Parathyroid adenoma (tissue), 2 donors: ENCODE measurements around the gene ABHD18.
A peak's percentile ranks its signal among the peaks of the same experiment; 100 is the strongest.
"Not testable (repeated sequence)": the region's sequence is repeated elsewhere in the genome, so short reads cannot be mapped to it uniquely, and the experiment has no call there.

ENCODE experiments used
- H2AFZ ChIP-seq: fragments of 300-600 bp; sonication (generic); one replicate; pipeline ENCODE4 v1.7.0; 2017; ENCODE audit warnings: antibody characterized with exemption, mild to moderate bottlenecking
- H3K27ac ChIP-seq: fragments of 300-600 bp; sonication (generic); one replicate; pipeline ENCODE4 v1.7.0; 2017
- H3K27me3 ChIP-seq: fragments of 300-600 bp; sonication (generic); one replicate; pipeline ENCODE4 v1.7.0; 2017; ENCODE audit warnings: low read length; ENCODE audit not compliant: control insufficient read depth, insufficient read depth
- H3K36me3 ChIP-seq: fragments of 300-600 bp; sonication (generic); one replicate; pipeline ENCODE4 v1.7.0; 2017; ENCODE audit warnings: low read length; ENCODE audit not compliant: control insufficient read depth, insufficient read depth
- H3K4me1 ChIP-seq: fragments of 300-600 bp; sonication (generic); one replicate; pipeline ENCODE4 v1.7.0; 2017; ENCODE audit warnings: control low read depth
- H3K4me2 ChIP-seq: fragments of 300-600 bp; sonication (generic); one replicate; pipeline ENCODE4 v1.7.0; 2017; ENCODE audit warnings: low read length
- H3K4me3 ChIP-seq: fragments of 300-600 bp; sonication (generic); one replicate; pipeline ENCODE4 v1.7.0; 2017; ENCODE audit warnings: low read depth, low read length
- H3K79me2 ChIP-seq: fragments of 300-600 bp; sonication (generic); one replicate; pipeline ENCODE4 v1.7.0; 2017; ENCODE audit warnings: control low read depth
- H3K9ac ChIP-seq: fragments of 300-600 bp; sonication (generic); one replicate; pipeline ENCODE4 v1.7.0; 2017; ENCODE audit warnings: mild to moderate bottlenecking
- H3K9me3 ChIP-seq: fragments of 300-600 bp; sonication (generic); one replicate; pipeline ENCODE4 v1.7.0; 2017; ENCODE audit warnings: low read length; ENCODE audit not compliant: control insufficient read depth
- CTCF ChIP-seq: fragments of 300-600 bp; sonication (generic); IDR thresholded peaks from one replicate; pipeline ENCODE4 v1.7.0; 2017; ENCODE audit warnings: antibody characterized with exemption, mild to moderate bottlenecking
- donor health status: primary hyperparathyroidism.

The ABHD18 gene

DNA sequence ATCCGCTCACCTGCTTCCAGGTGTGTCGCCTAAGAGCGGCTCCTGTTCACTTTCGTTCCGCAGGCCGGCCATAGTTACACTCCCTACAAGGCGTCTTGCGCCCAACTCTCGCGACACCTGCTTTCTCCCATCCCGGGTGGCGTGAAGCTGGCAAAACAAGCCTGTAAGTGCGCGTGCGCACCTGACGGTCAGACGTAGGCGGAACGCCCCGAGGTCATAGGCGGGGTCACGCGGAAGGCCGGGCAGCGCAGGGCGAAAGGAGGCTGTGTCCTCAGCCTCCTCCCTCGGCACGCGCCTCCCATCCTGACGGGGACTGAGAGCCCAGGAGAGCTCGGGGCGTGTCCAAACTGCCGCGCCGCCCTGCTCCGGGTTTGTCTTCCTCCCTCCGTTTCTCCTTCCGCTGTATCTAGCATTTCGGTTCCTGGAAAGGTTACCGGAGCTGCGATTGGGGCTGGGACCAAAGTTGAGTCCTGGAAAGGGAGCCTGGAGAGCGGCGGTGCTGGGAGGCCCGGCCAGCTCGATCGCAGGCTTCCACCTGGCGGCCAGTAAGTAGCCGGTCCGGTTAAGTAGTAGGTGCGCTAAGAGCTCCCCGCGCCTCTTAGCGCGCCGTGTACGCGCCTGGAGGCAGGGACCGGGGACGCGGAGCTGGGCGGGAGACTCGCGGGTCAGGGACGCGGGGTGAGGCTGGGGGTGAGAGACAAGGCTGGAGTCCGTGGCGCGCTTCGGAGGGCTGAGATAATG is at the start of gene ABHD18, which contains the start of gene MFSD8:
Gene ABHD18 (plus strand): TSS at position 345 of the 741 bp plus-strand sequence. CDS start 17,550 bp downstream, outside the sequence.
Gene MFSD8 (minus strand): TSS at position 112 of the 741 bp plus-strand sequence. CDS start 40 bp downstream, at position 72.
- Histone ChIP-seq H3K4me2 (peak within 1 kb of the TSS; percentile 81), H3K4me3 (peak within 1 kb of the TSS; percentile 97), H3K9me3 (no peaks in the 10 kb centered on the region), H3K4me1 (no peaks in the 10 kb centered on the region), H3K36me3 (no peaks in the 10 kb centered on the region), H3K9ac (peak within 1 kb of the TSS; percentile 43), H3K79me2 (peaks cover 3% of the 10 kb centered on the region), H2AFZ (peak within 1 kb of the TSS; percentile 96), H3K27ac (peak within 1 kb of the TSS; percentile 96), H3K27me3 (no peaks in the 10 kb centered on the region)
- TF ChIP-seq CTCF: peak; percentile 17

GRCh38 chr4:127916512-127916911 is 48.7 kb upstream of the ABHD18 start:
- TF ChIP-seq CTCF: no peak
- no peaks in the 10 kb centered on the region for H3K9me3 ChIP-seq
- no peak overlapping the region for H3K4me2 ChIP-seq
- no peak overlapping the region for H3K4me3 ChIP-seq
- H2AFZ ChIP-seq: no peak overlapping the region
- H3K36me3 ChIP-seq: no peaks in the 10 kb centered on the region
- H3K4me1 ChIP-seq: no peaks in the 10 kb centered on the region
- H3K27ac ChIP-seq: no peak overlapping the region
- no peaks in the 10 kb centered on the region for H3K27me3 ChIP-seq
- no peaks in the 10 kb centered on the region for H3K79me2 ChIP-seq
- no peak overlapping the region for H3K9ac ChIP-seq

DNA sequence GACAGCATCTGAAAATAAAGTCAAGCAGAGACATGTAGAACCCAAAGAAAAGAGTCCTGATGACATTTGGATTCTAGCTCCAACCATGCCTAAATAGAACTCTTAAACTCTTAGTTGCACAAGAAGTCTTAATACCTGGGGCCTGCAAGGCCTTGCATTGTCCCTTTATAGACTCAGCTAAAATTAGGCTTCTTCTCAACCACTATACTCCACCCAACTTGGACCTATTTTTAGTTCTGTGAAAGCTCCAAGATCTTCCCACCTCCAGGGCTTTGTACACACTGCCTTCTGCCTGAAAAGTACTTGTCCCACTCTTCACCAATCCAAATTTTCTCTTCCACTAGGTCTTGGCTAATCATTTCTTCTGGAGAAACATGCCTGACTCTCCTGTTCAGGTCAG is 48.1 kb upstream of the ABHD18 start:
- no peak for TF ChIP-seq CTCF
- H3K79me2 ChIP-seq: no peaks in the 10 kb centered on the region

DNA sequence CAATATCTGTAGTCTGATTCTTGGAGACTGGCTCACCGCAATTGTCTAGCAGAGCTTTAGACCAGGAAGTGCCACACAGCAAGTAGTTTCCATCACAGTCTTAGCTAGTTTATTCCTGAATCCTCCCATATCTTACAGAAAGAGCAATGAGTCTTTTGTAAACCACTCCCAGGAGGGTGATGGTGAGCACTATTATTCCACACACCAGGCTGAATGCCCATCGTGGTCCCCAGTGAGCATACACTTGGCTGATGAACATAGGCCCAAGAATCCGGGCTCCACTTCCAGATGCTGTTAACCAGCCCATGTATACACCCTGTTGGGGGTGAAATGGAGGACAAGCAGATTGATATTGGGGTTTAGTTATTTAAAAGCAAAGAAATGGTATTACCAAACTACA is 44.7 kb upstream of the ABHD18 start:
- Histone ChIP-seq H3K4me3 (no peak overlapping the region), H3K36me3 (no peaks in the 10 kb centered on the region), H3K9me3 (no peaks in the 10 kb centered on the region), H2AFZ (no peak overlapping the region), H3K27me3 (no peaks in the 10 kb centered on the region), H3K79me2 (no peaks in the 10 kb centered on the region), H3K27ac (no peak overlapping the region), H3K9ac (no peak overlapping the region), H3K4me1 (no peaks in the 10 kb centered on the region), H3K4me2 (no peak overlapping the region)
- no peak for TF ChIP-seq CTCF

More for the DNA sequence above, 48.1 kb upstream of the ABHD18 start:
- Histone ChIP-seq H3K36me3 (no peaks in the 10 kb centered on the region), H3K4me3 (no peak overlapping the region), H3K27me3 (no peaks in the 10 kb centered on the region), H3K4me2 (no peak overlapping the region), H2AFZ (no peak overlapping the region), H3K9ac (no peak overlapping the region), H3K4me1 (no peaks in the 10 kb centered on the region), H3K9me3 (no peaks in the 10 kb centered on the region), H3K27ac (no peak overlapping the region)

- Histone ChIP-seq H3K4me1 (no peaks in the 10 kb centered on the region), H3K79me2 (no peaks in the 10 kb centered on the region), H3K9me3 (no peaks in the 10 kb centered on the region), H3K27ac (no peak overlapping the region), H3K36me3 (no peaks in the 10 kb centered on the region), H3K4me2 (no peak overlapping the region), H3K27me3 (no peaks in the 10 kb centered on the region), H3K9ac (no peak overlapping the region), H2AFZ (no peak overlapping the region), H3K4me3 (no peak overlapping the region)
- TF ChIP-seq CTCF: no peak
Measured at GRCh38 chr4:127922226-127922625, 43.0 kb upstream of the ABHD18 start.

GRCh38 chr4:127925720-127926119 is 39.5 kb upstream of the ABHD18 start:
- H3K27me3 ChIP-seq, H3K4me1 ChIP-seq, H3K4me2 ChIP-seq, H3K4me3 ChIP-seq, H3K9ac ChIP-seq, H3K9me3 ChIP-seq, H3K79me2 ChIP-seq, H3K27ac ChIP-seq, H3K36me3 ChIP-seq, H2AFZ ChIP-seq: not testable (repeated sequence)
